C4-2B (cell line): ENCODE results near the gene DSCAML1.

Experiments used
- ZFX ChIP-seq: fragments of 450-650 bp; IDR thresholded peaks from 2 replicates; pipeline ENCODE4 v1.6.1; 2017
- TF ChIP-seq, protein P1 (sequence below): fragments of 450-650 bp; conservative IDR thresholded peaks from 2 replicates; pipeline ENCODE4 v1.5.1; 2017; ENCODE audit warnings: mild to moderate bottlenecking

DNA sequence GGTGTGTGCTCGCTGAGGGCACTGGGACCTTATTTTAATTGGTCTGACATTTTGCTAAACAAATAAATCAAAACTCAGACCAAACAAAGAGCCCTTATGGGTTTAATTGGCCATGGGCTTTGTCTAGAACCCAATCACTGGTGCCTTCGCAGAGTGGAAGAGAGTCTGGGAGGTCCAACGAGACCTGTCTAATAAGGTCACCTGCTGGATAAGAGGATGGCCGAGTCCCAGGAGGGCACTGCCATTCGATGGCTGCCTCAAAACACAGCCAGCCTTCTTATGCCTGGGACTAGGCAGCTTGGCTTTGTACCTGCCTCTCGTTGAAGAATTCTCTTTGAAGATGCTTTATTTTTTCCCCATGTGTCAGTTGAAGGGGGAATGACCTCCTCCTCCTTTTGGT lies 298.2 kb downstream of the DSCAML1 start:
- TF ChIP-seq, protein P1, sequence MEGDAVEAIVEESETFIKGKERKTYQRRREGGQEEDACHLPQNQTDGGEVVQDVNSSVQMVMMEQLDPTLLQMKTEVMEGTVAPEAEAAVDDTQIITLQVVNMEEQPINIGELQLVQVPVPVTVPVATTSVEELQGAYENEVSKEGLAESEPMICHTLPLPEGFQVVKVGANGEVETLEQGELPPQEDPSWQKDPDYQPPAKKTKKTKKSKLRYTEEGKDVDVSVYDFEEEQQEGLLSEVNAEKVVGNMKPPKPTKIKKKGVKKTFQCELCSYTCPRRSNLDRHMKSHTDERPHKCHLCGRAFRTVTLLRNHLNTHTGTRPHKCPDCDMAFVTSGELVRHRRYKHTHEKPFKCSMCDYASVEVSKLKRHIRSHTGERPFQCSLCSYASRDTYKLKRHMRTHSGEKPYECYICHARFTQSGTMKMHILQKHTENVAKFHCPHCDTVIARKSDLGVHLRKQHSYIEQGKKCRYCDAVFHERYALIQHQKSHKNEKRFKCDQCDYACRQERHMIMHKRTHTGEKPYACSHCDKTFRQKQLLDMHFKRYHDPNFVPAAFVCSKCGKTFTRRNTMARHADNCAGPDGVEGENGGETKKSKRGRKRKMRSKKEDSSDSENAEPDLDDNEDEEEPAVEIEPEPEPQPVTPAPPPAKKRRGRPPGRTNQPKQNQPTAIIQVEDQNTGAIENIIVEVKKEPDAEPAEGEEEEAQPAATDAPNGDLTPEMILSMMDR, result no peak
- no peak for TF ChIP-seq ZFX
